ENCODE results near the gene ADAM15.

ADAM15 gene

DNA sequence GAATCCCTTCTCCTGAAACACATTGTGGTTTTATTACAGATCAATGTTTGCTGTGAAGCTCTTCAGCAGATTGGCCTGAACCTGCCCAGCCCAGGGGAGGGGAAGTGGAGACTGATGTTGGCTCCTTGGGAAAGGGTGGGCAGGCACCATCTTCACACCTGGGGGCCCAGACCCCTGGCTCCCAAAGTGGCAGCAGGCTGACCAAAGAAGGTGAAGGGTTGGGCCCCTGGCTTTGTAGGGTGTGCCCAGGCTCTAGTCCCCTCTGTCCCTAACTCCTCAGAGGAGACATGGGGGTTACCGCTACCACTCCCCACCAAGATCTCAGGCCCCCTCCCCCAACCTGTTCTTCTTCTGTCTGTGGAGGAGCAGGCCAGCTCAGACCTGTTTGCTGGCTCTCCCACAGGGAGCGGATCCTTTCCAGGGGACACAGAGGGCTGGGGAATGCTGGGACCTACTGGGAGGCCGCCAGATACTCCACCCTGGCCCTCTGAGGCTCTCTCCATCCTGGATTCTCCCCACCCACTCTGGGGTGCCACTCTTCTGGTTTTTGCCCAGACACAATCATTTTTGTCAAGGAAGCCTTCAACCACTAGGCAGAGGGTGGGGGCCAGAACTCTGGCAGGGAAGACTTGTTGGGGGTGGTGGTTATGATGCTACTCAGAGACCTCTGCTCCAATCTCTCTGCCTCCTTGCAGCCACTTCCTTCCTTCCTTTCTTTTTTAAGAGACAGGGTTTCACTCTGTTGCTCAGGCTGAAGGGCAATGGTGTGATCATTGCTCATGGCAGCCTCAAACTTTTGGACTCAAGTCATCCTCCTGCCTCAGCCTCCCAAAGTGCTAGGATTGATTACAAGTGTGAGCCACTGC lies 22.5 kb downstream of the ADAM15 start:
- no peak for DNase-seq (ENCODE audit: low read depth)
- H3K4me3 ChIP-seq (ENCODE audit: low read depth, low read length), result no peak overlapping the region
- TF ChIP-seq, protein P1, sequence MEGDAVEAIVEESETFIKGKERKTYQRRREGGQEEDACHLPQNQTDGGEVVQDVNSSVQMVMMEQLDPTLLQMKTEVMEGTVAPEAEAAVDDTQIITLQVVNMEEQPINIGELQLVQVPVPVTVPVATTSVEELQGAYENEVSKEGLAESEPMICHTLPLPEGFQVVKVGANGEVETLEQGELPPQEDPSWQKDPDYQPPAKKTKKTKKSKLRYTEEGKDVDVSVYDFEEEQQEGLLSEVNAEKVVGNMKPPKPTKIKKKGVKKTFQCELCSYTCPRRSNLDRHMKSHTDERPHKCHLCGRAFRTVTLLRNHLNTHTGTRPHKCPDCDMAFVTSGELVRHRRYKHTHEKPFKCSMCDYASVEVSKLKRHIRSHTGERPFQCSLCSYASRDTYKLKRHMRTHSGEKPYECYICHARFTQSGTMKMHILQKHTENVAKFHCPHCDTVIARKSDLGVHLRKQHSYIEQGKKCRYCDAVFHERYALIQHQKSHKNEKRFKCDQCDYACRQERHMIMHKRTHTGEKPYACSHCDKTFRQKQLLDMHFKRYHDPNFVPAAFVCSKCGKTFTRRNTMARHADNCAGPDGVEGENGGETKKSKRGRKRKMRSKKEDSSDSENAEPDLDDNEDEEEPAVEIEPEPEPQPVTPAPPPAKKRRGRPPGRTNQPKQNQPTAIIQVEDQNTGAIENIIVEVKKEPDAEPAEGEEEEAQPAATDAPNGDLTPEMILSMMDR (conservative IDR thresholded peaks at IDR 0.05; ENCODE audit: low read depth, low read length), result no peak

DNA sequence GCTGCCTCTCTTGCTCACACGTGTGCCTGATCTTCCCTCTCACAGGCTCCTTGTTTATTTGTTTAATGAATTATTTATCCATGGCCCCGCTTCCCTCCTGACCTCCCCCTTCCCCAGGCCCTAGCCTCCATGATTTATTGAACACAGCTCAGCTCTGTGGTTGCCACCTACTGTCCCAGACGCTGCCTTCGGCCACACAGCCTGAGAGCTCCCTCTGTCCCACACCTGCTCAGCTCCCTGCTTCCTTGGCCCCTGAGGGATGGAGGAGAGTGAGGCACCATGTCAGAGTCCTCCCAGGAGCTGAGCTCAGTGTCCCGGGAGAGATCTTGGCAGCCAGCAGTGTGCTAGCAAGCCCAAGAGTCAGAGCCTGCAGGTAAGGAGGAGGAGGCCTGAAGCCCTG lies 24.4 kb downstream of the ADAM15 start:
- TF ChIP-seq, protein P1 (conservative IDR thresholded peaks at IDR 0.05; ENCODE audit: low read depth, low read length), result no peak
- no peak for DNase-seq (ENCODE audit: low read depth)

DNA sequence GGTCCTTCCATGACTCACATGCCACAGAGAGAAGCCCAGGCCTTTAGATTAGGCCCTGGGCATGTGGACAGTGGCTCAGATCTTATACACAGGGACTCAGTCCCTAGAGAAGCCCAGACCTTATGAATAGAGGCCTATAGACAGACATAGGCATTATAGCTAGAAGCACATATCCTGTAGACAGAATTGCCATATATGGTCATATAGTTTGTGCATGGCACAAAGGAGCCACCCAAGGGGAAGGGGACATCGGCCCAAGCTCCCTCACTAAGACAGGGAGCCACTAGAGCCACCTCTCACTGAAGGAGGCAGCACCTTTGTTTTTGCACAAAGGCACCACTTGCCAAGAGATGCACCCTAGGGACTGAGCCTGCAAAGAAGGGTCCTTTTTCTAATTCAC lies 25.3 kb downstream of the ADAM15 start:
- no peak overlapping the region for H3K4me3 ChIP-seq (ENCODE audit: low read depth, low read length)
- no peak for DNase-seq (ENCODE audit: low read depth)
- TF ChIP-seq, protein P1 (conservative IDR thresholded peaks at IDR 0.05; ENCODE audit: low read depth, low read length), result no peak

More for the DNA sequence above, 24.4 kb downstream of the ADAM15 start:
- no peak overlapping the region for H3K4me3 ChIP-seq (ENCODE audit: low read depth, low read length)

DNA sequence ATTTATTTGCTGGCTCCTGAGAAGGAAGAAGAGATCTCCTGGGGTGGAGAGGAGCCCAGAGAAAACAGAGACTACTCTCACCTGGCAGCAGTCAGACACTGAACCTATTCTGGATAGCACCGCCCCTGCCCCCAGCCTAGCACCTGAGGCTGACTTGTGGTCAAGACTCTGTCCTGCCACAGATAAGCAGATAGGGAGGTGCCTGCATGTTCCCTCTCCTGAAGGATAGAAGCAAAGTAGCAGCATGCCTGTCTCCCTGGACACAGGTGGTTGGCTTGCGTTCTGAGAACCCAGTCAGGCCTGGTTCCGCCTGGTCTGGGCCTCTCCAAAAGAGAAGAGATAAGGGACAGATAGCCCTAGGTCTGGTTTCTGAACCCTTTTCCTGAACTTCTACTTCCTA lies 26.2 kb downstream of the ADAM15 start:
- DNase-seq (ENCODE audit: low read depth), result no peak
- H3K4me3 ChIP-seq (ENCODE audit: low read depth, low read length), result no peak overlapping the region
- TF ChIP-seq, protein P1 (conservative IDR thresholded peaks at IDR 0.05; ENCODE audit: low read depth, low read length), result no peak

DNA sequence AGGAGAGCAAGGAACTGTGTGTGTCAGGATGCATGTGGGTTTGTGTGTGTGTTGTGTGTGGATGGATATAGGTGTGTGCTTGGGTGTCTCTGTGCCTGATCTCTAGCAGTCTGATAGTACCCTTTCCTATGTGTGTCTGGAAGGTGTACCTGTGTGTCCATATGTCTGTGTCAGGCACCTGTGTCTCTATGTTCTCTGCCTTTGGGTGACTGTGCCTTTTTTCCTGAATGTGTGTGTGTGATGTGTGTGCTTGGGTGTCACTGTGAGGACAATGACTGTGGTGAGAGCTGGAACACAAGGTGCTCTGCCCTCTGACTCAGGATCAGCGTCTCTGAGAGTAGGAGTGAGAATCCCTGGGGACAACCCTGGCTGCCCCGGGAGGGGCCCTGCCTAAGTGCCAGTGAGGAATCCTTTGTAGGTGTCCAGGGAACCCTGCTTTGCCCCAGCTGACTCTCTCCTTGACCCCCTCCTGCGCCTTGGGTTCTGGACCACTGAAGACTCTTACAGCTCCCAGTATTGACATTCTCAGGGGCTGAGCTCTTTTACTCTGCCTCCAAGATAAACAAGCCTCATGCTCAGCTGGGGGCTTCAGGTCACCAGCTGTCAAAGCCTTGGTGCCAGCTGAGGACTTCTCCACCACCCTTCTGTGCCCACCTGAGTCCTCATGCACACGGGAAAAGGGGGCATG lies 26.8 kb downstream of the ADAM15 start:
- DNase-seq (ENCODE audit: low read depth), result no peak
- no peak overlapping the region for H3K4me3 ChIP-seq (ENCODE audit: low read depth, low read length)
- TF ChIP-seq, protein P1 (conservative IDR thresholded peaks at IDR 0.05; ENCODE audit: low read depth, low read length), result no peak

DNA sequence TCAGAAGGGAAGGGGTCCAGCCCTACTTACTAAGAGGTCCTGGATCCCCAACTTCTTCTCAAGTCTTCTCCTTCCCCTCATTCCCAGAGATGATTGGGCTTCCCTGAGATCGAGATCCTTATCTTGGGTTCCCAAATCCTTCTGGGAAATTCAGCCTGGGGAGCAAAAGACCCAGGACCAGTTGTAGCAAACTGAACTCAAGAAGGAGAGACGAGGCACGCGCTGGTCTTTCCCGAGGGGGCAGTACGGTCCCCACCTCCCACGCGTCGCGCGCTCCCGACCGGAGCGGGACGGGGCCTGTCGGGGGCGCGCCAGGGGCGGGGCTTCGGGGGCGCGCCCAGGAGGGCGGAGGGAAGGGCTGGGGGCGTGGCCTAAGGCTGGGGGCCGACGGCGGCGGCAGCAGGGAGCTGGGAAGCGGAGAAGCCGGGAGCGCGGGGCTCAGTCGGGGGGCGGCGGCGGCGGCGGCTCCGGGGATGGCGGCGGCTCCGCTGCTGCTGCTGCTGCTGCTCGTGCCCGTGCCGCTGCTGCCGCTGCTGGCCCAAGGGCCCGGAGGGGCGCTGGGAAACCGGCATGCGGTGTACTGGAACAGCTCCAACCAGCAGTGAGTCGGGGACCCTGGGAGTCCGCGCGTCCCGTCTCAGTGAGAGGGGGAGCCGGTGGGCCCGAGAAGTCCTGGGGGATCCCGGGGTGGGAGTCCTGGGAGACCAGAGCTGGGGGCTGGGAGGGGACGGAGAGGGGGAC lies 27.5 kb downstream of the ADAM15 start, which contains the start of gene EFNA3:
TSS of gene EFNA3 (plus strand) at position 369 of the 741 bp plus-strand sequence. CDS start at position 474, 105 bp downstream.
- H3K4me3 ChIP-seq (ENCODE audit: low read depth, low read length), result peak within 1 kb of the TSS; percentile 37
- TF ChIP-seq, protein P1 (conservative IDR thresholded peaks at IDR 0.05; ENCODE audit: low read depth, low read length), result no peak
- peak; percentile 38 for DNase-seq (ENCODE audit: low read depth)
